ENCODE data around the gene TIAL1.

The TIAL1 gene

GRCh38 chr10:119640384-119640783 lies 43.6 kb upstream of the TIAL1 start:
- H3K27ac ChIP-seq = no peak overlapping the region
- TF ChIP-seq CTCF (conservative IDR thresholded peaks at IDR 0.05) (no peak), ZFX (IDR thresholded peaks at IDR 0.05) (no peak)

DNA sequence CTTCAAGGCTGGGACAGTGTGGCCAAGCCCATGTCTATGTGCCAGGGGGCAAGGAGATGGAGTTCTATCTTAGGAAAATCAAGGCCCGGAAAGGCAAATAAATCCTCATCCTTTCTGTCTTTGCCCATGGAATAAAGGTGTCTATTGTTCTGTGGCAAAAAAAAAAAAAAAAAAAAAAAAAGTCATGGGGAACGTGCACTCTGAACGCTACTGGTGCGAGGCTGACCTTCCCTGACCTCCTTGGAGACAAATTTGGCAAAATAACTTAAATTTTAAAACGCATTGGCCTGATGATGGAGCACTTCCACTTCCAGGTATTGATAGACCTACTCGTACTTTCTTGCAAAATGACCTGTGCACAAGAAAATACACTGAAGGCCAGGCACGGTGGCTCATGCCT lies 42.2 kb upstream of the TIAL1 start:
- no peak for TF ChIP-seq ZFX (IDR thresholded peaks at IDR 0.05)
- no peak for TF ChIP-seq CTCF (conservative IDR thresholded peaks at IDR 0.05)
- no peak overlapping the region for H3K27ac ChIP-seq

- H3K27ac ChIP-seq = no peak overlapping the region
- TF ChIP-seq ZFX (IDR thresholded peaks at IDR 0.05) (no peak), CTCF (conservative IDR thresholded peaks at IDR 0.05) (no peak)
Observed at GRCh38 chr10:119637631-119638030, 40.9 kb upstream of the TIAL1 start.

DNA sequence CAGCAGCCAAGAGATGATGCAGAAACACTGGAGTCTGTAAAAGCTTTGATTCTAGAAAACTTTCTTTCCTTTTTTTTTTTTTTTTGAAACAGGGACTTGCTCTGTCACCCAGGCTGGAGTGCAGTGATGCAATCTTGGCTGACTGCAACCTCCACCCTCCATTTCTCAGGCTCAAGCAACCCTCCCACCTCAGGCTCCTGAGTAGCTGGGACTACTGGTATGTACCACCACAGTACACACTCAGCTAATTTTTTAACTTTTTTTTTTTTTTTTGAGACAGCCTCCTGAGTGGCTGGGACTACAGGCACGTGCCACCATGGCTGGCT lies 37.4 kb upstream of the TIAL1 start:
- no peak overlapping the region for H3K27ac ChIP-seq

GRCh38 chr10:119633538-119634218 lies 36.9 kb upstream of the TIAL1 start:
- H3K27ac ChIP-seq = no peak overlapping the region
- TF ChIP-seq ZFX (IDR thresholded peaks at IDR 0.05) (no peak), CTCF (conservative IDR thresholded peaks at IDR 0.05) (no peak)

More for the DNA sequence above, 37.4 kb upstream of the TIAL1 start:
- no peak for TF ChIP-seq ZFX (IDR thresholded peaks at IDR 0.05)
- TF ChIP-seq CTCF (conservative IDR thresholded peaks at IDR 0.05) = no peak

DNA sequence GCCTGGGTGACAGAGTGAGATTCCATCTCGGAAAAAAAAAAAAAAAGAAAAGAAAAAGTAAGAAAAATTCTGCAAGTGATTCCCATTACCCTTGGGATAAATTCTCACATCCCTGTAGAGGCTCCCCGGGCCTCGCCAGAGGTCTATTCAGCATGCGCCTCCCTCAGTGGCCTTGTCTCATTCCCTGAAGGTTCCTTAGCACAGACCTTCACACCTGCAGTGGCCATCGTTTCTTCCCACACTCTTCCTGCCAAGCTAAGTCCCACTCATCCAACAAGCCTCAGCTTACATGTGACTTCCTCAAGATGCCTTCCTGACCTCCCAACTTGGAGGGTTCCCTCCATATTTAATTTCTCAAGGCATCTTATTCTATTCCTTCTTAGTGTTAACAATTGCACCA lies 33.5 kb upstream of the TIAL1 start:
- no peak overlapping the region for H3K27ac ChIP-seq
- TF ChIP-seq CTCF (conservative IDR thresholded peaks at IDR 0.05) (no peak), ZFX (IDR thresholded peaks at IDR 0.05) (no peak)

GRCh38 chr10:119625570-119626280 lies 29.0 kb upstream of the TIAL1 start:
- H3K27ac ChIP-seq = no peak overlapping the region

More at GRCh38 chr10:119625570-119626280, 29.0 kb upstream of the TIAL1 start:
- TF ChIP-seq CTCF (conservative IDR thresholded peaks at IDR 0.05) (no peak), ZFX (IDR thresholded peaks at IDR 0.05) (no peak)

Data from C4-2B (cell line).